ENCODE data around the gene SLC52A3. TPM values are rescaled to one million over a fixed set of nuclear protein-coding genes. Genes with fewer than 3 reads are reported as not detected.

SLC52A3 gene
- total and polyA plus RNA-seq, 9 of the 15 experiments (the other 6 are each of a cell fraction or from before 2014, with no cell fraction given) = 0.06 to 0.60 (median 0.11) TPM

DNA sequence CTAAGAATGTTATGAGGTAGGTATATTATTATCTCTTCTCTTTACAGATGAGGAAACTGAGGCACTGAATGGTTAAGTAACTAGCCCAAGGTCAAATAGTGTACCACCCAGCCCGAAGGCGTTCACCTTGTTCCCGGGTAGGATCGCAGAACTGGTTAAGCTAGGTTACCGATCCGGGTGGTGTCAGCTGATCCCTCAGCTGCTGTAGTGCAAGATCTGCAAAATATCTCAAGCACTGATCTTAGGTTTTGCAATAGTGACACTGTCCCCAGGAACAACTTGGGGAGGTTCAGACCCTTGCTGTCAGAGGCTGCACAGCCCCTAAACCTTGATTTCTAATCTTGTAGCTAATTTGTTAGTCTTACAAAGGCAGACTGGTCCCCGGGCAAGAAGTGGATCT lies 28.1 kb downstream of the SLC52A3 start (continued):
- no peak for TF ChIP-seq ZNF668 (CRISPR knock-in tag; IDR thresholded peaks at IDR 0.05)
- no peak for TF ChIP-seq ZZZ3 (IDR thresholded peaks at IDR 0.05)
- no peak for TF ChIP-seq EP400 (IDR thresholded peaks at IDR 0.05)
- TF ChIP-seq HSF4 (CRISPR knock-in tag; IDR thresholded peaks at IDR 0.05; ENCODE audit: borderline replicate concordance) = no peak

- no peaks in the 10 kb centered on the region for H3K9me1 ChIP-seq (ENCODE audit: control insufficient read depth, insufficient read depth, low read length)
These were observed 28.6 kb downstream of the SLC52A3 start for GRCh38 chr20:739736-740135.

More at GRCh38 chr20:739736-740135, 28.6 kb downstream of the SLC52A3 start:
- H3K9ac ChIP-seq (ENCODE audit: insufficient read depth in 1 of 2, low read depth in 2 of 2, low read length in 2 of 2) = no peak overlapping the region
- BruUV-seq (replicated peaks) = no TSS peak
- ATAC-seq (no peak), DNase-seq (ENCODE audit: extremely low read depth in 1 of 4, low spot score in 3 of 4) (no peak), FAIRE-seq (no peak)
- ChIA-PET CTCF (ENCODE audit: low intra/inter-chr PET ratio) (interaction anchor here (0.9 to 2.1 kb wide), 3 partner anchors 72 to 178 kb away, joined by 3 to 13 read pairs (median 3); no protein-coding TSS in a partner anchor), POLR2A (interaction anchor here (1.2 kb wide), 1 partner anchor 9 kb away, joined by 5 read pairs; no protein-coding TSS in a partner anchor)
- H3K9me3 ChIP-seq (replicated peaks; ENCODE audit: control insufficient read depth, insufficient read depth, low read depth, low read length) = no peaks in the 10 kb centered on the region
- no peaks in the 10 kb centered on the region for H3K36me3 ChIP-seq (ENCODE audit: control insufficient read depth, insufficient read depth, low read length)
- H3K4me2 ChIP-seq (ENCODE audit: insufficient read depth, low read length) = no peak overlapping the region
- intact Hi-C loops (cut with micrococcal nuclease) (loop anchor here (5.0 kb wide), 1 partner anchor 252 kb away; no protein-coding TSS in a partner anchor), in situ Hi-C loops (cut with MboI) (loop anchor here (5.0 kb wide), 1 partner anchor 177 kb away; no protein-coding TSS in a partner anchor)
- no peak overlapping the region for H2AFZ ChIP-seq (ENCODE audit: low read depth, low read length)
- peaks cover 0 to 7% of the 10 kb centered on the region in 2 experiments; a peak in 2 of 5 replicates for H3K4me1 ChIP-seq (replicated peaks in 1 of 2; ENCODE audit: control insufficient read depth in 2 of 2, insufficient read depth in 2 of 2, low read length in 2 of 2)
- no peaks in the 10 kb centered on the region for H3K27me3 ChIP-seq (ENCODE audit: control insufficient read depth in 2 of 2, insufficient read depth in 2 of 2, low read length in 2 of 2)
- H3K79me2 ChIP-seq (ENCODE audit: control insufficient read depth, insufficient read depth, low read length) = no peaks in the 10 kb centered on the region
- no peak overlapping the region for H3K27ac ChIP-seq (ENCODE audit: extremely low read depth, low read depth, low read length)
- H3K4me3 ChIP-seq = no peak overlapping the region
- TF ChIP-seq GABPA (tag; conservative IDR thresholded peaks at IDR 0.05; ENCODE audit: low read depth) = no peak
- no peak for TF ChIP-seq ZNF282 (CRISPR knock-in tag; IDR thresholded peaks at IDR 0.05)
- TF ChIP-seq NCOA6 (IDR thresholded peaks at IDR 0.05) = no peak
- no peak for TF ChIP-seq RBM22 (IDR thresholded peaks at IDR 0.05; ENCODE audit: low read depth, low read length, poor library complexity, severe bottlenecking)
- no peaks in the 10 kb centered on the region for H4K20me1 ChIP-seq (replicated peaks; ENCODE audit: control insufficient read depth, insufficient read depth, low read length)
- 30% methylated on average over 8 of the region's 8 CpGs for WGBS (ENCODE audit: insufficient coverage, low coverage, missing lambda C conversion rate)

Measured in K562 (cell line).